ENCODE results near the gene ADGRA1.

Gene ADGRA1

DNA sequence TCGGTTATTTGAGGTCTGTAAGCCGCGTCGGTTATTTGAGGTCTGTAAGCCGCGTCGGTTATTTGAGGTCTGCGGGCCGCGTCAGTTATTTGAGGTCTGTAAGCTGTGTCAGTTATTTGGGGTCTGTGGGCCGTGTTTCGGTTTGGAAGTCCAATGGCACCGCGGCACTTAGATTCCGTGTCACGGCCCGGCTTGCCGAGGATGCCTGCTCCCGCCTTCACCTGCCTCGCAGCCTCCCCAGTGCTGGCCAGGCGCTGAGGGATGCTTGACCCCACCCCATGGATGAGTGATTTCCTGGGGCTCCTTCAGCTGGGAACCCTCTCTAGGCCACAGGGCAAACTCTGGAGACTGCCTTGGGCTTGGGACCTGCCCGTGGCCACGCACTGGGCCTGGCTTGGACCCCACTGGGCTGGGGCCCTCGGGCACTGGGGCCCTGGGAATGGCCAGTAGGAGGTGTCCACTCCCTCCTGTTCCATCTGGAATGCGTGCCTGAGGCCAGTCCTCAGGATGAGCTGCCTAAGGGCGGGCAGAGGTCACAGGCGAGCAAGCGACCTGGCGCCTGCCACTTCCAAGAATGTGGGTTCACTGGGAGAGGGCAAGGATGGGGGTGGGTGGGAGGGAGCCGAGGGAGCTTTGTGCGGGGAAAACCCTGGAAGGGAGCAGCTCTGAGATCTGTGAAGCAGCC is 25.6 kb downstream of the ADGRA1 start:
- no peak for DNase-seq (ENCODE audit: low spot score)

GRCh38 chr10:133113847-133114246 is 26.1 kb downstream of the ADGRA1 start:
- no peak for DNase-seq (ENCODE audit: low spot score)

GRCh38 chr10:133114251-133114650 is 26.5 kb downstream of the ADGRA1 start:
- DNase-seq (ENCODE audit: low spot score), result no peak

- DNase-seq (ENCODE audit: low spot score), result no peak
Measured at GRCh38 chr10:133114726-133115452, 27.2 kb downstream of the ADGRA1 start.

DNA sequence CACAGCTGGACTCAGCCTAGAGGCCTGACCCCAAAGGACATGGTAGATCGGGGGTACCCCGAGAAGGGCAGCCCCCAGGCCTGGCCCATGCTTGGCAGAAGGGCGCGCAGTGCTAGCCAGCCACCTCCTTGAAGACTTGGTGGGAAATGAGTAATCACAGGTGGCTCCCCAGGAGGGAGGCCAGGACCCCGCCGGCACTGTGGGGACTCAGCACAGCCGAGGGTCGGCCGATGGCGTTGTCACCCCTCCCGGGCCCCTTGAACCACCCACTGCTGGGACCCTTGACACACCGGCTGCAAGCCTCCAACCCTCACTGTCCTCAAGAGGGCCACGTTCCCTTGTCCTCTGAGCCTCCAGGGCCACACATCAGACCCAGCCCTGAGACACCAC is 27.7 kb downstream of the ADGRA1 start:
- DNase-seq (ENCODE audit: low spot score), result no peak

DNA sequence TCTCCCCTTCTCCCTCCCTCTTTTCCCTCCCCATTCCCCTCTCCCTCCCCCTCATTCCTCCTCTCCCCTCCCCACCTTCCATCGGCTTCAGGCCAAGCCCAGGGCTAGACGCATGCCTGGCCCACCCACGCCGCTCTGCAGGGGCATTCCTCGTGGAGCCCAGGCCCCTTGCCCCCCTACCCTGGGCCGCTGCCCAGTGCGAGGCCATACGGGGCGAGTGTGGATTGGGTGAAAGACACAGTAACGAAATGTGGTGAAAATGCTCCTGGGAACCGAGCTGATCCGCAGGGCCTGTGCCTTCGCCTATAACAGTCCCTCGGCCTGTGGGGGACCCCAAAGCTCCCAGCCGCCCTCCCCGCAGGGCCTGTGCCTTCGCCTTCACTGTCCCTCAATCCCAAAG is 28.3 kb downstream of the ADGRA1 start:
- no peak for DNase-seq (ENCODE audit: low spot score)

GRCh38 chr10:133116455-133116854 is 28.7 kb downstream of the ADGRA1 start:
- DNase-seq (ENCODE audit: low spot score), result no peak

- no peak for DNase-seq (ENCODE audit: low spot score)
Measured at GRCh38 chr10:133117036-133117687, 29.4 kb downstream of the ADGRA1 start.

- no peak for DNase-seq (ENCODE audit: low spot score)
Measured at GRCh38 chr10:133117688-133118071, 30.0 kb downstream of the ADGRA1 start.

DNA sequence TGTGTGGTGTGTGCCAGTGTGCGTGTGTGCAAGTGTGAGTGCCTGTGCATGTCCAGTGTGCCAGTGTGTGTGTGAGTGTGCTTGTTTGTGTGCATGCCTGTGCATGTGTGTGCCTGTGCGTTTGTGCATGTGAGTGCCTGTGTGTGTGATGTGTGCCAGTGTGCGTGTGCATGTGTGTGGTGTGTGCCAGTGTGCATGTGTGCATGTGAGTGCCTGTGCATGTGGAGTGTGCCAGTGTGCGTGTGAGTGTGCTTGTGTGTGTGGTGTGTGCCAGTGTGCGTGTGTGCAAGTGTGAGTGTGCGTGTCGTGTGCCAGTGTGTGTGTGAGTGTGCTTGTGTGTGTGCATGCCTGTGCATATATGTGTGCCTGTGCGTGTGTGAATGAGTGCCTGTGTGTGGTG is 33.8 kb downstream of the ADGRA1 start:
- no peak for DNase-seq (ENCODE audit: low spot score)

- no peak for DNase-seq (ENCODE audit: low spot score)
Measured at GRCh38 chr10:133122171-133122935, 34.6 kb downstream of the ADGRA1 start.

DNA sequence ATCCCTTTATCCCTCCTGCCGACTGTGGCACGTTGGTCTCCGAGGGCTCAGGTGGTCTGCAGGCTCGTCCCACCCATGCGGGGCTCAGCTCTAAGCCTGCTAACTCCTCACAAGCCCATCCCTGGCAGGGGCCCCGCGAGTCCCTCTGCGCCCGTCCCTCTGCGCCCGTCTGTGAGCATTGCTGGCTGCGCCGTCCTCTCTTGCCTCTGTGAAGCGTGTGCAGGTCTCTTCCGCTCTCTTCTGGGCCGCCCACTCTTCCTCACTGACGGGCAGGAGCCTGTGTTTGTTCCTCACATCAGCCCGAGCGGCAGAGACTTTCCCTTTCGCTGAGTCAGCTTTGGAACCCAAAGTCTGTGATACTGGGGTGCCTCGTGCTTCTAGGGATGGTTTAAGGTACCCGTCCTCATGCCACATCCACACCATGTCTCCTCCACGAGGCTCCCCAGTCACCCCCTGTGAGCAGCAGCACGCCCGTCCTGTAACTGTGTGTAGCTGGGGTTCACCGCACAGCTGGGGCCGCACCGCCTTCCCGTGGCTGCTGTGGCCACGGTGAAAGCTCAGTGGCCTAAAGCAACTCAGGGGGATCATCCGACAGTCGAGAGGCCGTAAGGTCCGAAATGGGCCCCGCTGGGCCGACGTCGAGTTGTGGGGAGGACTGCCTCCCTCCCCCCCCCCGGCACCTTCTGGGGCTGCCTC is 35.5 kb downstream of the ADGRA1 start:
- no peak for DNase-seq (ENCODE audit: low spot score)

DNA sequence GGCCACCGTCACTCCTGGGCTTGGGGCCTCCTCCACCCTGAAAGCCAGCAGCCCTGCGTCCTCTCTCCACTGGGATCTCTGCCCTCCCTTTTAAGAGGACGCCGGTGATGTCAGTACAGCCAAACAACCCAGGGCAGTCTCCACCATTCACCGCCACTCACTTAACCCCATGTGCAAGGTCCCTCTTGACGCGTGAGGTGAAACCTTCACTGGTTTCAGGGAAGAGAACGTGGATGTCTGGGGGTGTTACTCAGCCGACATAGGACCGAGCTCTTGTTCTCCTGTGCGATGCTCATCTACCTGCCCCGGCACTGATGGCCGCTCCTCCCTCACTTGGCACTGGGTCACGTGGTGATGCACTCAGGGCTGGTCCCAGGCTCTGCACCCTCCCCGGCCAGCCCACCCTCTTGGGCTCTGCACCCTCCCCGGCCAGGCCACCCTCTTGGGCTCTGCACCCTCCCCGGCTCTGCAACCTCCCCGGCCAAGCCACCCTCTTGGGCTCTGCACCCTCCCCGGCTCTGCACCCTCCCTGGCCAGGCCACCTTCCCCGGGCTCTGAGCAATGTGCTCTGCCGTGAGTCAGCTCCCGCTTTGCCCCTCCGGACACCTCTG is 36.1 kb downstream of the ADGRA1 start:
- DNase-seq (ENCODE audit: low spot score), result no peak

DNA sequence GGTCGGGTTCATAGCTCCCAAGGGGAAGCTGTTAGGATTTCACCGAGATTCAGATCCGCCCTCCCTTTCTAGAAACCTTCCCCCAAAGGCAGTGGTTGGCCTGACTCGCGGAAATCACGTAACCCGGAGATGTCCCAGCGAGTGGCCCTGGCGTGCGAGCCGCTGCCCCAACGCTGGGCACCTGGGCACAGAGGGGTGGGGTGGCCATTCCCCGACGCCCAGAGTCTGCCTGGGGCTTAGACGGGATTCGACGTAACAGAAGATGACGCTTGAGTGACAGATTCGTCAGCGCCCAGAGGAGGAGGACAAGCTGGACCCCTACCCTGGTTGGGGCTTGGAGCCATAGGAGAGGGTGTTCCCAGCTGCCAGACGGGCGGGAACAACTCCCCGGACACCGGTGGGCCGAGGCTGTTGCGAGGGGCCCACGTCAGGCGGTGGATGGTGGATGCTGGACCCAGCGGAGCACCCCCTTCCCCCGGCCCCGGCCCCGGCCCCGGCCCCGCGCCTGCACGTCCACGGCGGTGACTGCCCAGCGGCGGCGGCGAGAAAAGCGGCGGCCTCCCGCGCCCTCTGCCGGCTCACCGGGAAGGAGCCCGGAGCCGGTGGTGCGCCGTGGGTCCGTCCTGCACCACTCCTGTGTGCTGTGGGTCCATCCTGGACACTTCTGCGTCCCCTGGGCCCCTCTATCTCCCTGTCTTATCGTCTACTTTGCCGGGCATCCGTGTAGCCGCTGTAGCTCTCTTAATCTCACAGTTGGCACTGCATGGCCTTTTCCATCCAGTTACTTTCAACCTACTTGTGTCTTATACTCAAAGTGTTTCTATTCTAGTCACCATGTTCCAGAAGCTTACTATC is 36.9 kb downstream of the ADGRA1 start:
- no peak for DNase-seq (ENCODE audit: low spot score)

DNA sequence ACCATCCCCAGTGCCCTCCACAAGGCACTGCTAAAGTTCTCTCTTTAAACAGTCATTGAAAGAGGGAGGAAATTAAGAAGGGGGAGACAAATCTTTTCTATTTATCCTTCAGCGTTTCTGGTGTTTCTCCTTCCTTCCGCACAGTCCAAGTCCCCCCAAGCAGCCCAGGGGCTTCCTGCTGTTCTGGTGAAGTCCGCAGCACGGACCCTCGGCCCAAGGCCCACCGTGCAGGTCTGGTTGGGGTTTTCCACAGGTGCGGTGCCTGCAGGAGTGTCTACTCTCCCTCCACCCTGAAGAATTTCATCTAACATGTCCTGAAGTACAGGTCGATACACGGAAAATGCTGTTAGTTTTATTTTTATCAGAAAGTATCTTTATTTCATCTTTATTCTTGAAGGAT is 38.2 kb downstream of the ADGRA1 start:
- no peak for DNase-seq (ENCODE audit: low spot score)

DNA sequence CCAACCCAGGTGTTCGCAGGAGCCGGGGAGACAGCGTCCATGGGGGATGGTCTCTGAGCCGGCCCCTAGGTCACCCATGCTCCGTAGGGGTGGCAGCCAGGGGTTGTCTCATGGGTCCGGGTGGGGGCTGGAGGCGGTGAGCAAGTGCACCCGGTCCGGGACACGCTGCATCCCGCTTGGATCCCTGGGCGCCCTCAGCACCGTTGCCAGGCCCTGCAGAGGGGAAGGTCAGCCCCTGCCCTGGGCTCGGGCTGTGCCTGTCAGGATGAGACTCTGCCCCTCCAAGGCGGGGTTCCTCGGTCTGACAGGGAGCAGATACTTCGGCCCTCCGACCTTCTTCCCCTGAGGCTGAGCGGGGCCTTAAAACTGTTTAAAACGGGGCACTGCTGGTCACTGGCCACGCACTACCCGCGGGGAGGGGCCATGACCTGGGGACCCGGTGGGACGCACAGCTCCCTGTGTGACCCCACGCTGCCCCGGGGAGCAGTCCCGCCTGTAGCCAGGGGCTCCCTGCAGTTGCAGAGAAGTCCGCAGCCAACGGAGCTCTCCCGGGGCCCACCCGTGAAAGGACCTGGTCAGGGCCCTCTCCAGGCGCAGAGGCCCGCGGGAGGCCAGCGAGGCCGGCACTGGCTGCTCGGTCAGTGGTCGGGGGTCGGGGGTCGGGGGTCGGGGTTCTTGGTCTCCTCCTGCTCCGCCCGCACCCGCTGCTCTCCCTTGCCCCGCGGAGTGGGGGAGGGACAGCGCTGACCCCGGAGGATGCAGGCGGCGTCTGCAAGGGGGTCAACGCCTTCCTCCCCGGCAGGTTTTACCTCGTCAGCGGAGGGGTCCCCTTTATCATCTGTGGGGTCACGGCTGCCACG is 38.9 kb downstream of the ADGRA1 start:
- no peak for DNase-seq (ENCODE audit: low spot score)

DNA sequence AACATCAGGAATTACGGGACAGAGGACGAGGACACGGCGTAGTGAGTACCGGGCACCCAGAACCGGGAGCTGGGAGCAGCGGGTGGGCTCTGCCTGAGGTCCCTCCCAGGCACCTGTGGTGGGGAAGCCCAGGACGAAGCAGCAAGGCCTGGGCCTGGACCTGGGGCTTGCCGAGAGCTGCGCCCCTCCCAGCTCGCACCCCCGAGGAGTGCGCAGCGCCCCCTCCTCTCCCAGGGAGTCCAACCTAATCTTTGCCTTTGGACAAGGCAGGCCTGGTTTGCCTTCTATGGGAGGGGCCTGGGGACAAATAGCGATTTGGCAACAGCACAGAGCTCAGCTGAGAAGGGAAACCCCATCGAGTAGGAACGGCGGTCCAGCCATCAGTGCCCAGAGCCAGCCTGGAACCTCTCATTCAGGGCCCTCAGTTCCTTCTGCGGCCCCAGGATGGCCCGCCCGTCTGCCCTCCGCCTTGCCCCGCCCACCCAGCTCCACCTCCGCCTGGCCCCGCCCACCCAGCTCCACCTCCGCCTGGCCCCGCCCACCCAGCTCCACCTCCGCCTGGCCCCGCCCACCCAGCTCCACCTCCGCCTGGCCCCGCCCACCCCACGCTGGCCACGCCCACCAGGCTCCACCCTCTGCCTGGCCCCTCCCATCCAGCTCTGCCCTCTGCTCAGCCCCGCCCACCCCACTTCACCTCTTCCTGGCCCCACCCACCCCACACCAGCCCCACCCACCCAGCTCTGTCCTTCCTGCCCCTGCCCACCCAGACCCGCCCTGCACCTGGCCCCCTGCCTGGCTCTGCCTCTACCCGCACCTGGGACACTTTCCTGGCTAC is 39.8 kb downstream of the ADGRA1 start:
- no peak for DNase-seq (ENCODE audit: low spot score)

Data from SW480 (cell line).